GM12878 (cell line): ENCODE results near the gene TMTC1. TPM values are rescaled to one million over a fixed set of nuclear protein-coding genes. Genes with fewer than 3 reads are reported as not detected.

ENCODE experiments used
- ATAC-seq: fragments of 200-7000 bp; cut with Tn5 transposase; 3 replicates; pipeline ENCODE4 v1.9.1; 2020; ENCODE audit warnings: mild to moderate bottlenecking, moderate library complexity
- BruUV-seq: library from RNA; stranded (reverse); fragments of 400-500 nt; replicated peaks from 2 replicates; lab custom pipeline; 2021; lab: Mats Ljungman, UMichigan
- CTCF ChIA-PET: fragments of 300-600 bp; sonication (Branson Sonifier 250); formaldehyde crosslinking; extraction: SDS; loops from one replicate; lab custom pipeline; 2021; ENCODE audit warnings: inconsistent platforms; lab: Yijun Ruan, JAX
- POLR2A ChIA-PET: fragments of 350-600 bp; formaldehyde crosslinking; extraction: SDS; loops from one replicate; lab custom pipeline; 2021; ENCODE audit warnings: inconsistent platforms; lab: Charles Lee
- RAD21 ChIA-PET: fragments of 300-600 bp; sonication (Branson Sonifier 250); formaldehyde crosslinking; loops from one replicate; lab custom pipeline; 2023; ENCODE audit warnings: antibody characterized with exemption; ENCODE audit not compliant: unreplicated experiment; lab: Charles Lee
- SMC1A ChIA-PET: fragments of 300-600 bp; sonication (Branson Sonifier 250); formaldehyde crosslinking; loops from one replicate; lab custom pipeline; 2023; ENCODE audit not compliant: unreplicated experiment, uncharacterized antibody; lab: Charles Lee
- DNase-seq: peaks from one replicate; pipeline ENCODE4 v3.0.0-alpha.2; 2011; ENCODE audit warnings: low read depth, low spot score
- FAIRE-seq: peaks from 3 replicates; lab custom pipeline; 2011; peaks lifted over from hg19 to GRCh38; lab: Jason Lieb, UNC
- H2AFZ ChIP-seq: 2 replicates; pipeline ENCODE4 v1.6.0; 2011; ENCODE audit warnings: low read depth, low read length, control low read depth; ENCODE audit not compliant: control insufficient read depth
- H3K27ac ChIP-seq: 2 replicates; pipeline ENCODE4 v1.5.1; 2011; ENCODE audit warnings: control low read depth; ENCODE audit not compliant: control insufficient read depth, insufficient read depth
- H3K27me3 ChIP-seq, 2 experiments: replicated peaks in 1 of 2; 2 replicates each; pipeline versions ENCODE4 v1.6.0 to v1.6.1; 2011; ENCODE audit warnings: low read length in 1 of 2; ENCODE audit not compliant: control insufficient read depth in 2 of 2, insufficient read depth in 2 of 2
- H3K36me3 ChIP-seq, 2 experiments: 2 replicates each; pipeline ENCODE4 v1.5.1; 2011; ENCODE audit warnings: low read length in 1 of 2; ENCODE audit not compliant: control insufficient read depth in 2 of 2, insufficient read depth in 2 of 2
- H3K4me1 ChIP-seq: 2 replicates; pipeline ENCODE4 v1.6.1; 2011; ENCODE audit warnings: mild to moderate bottlenecking, low read length, moderate library complexity, mixed read lengths; ENCODE audit not compliant: control insufficient read depth, insufficient read depth
- H3K4me2 ChIP-seq: 2 replicates; pipeline ENCODE4 v1.6.0; 2011; ENCODE audit warnings: control low read depth; ENCODE audit not compliant: control insufficient read depth, insufficient read depth
- H3K4me3 ChIP-seq: fragments of 200-600 bp; sonication (generic); 2 replicates; pipeline ENCODE4 v1.5.1; 2016
- H3K79me2 ChIP-seq: 2 replicates; pipeline ENCODE4 v1.6.0; 2011; ENCODE audit warnings: low read length; ENCODE audit not compliant: control insufficient read depth, insufficient read depth
- H3K9ac ChIP-seq: 2 replicates; pipeline ENCODE4 v1.8.0; 2011; ENCODE audit warnings: low read length, control low read depth, mixed read lengths; ENCODE audit not compliant: control insufficient read depth, insufficient read depth
- H3K9me3 ChIP-seq: replicated peaks from 3 replicates; pipeline ENCODE4 v1.5.1; 2011; ENCODE audit warnings: mild to moderate bottlenecking, low read length; ENCODE audit not compliant: control insufficient read depth, insufficient read depth
- H4K20me1 ChIP-seq: 2 replicates; pipeline ENCODE4 v1.6.0; 2011; ENCODE audit not compliant: control insufficient read depth, insufficient read depth
- ATF7 ChIP-seq: fragments of 450-650 bp; IDR thresholded peaks from 2 replicates; pipeline ENCODE4 v1.6.1; 2016; ENCODE audit warnings: low read depth, mild to moderate bottlenecking
- CBX3 ChIP-seq: fragments of 200-600 bp; sonication (generic); IDR thresholded peaks from 2 replicates; pipeline ENCODE4 v1.6.1; 2016; ENCODE audit warnings: low read depth, borderline replicate concordance
- CHD2 ChIP-seq: IDR thresholded peaks from 2 replicates; pipeline ENCODE4 v1.6.1; 2011; ENCODE audit warnings: low read depth, low read length, improper control_type of control experiment, borderline replicate concordance
- MEF2A ChIP-seq: IDR thresholded peaks from 2 replicates; pipeline ENCODE4 v1.6.1; 2011; ENCODE audit warnings: low read depth, mild to moderate bottlenecking, low read length, moderate library complexity; ENCODE audit not compliant: insufficient read depth
- NFYA ChIP-seq: IDR thresholded peaks from 2 replicates; pipeline ENCODE4 v1.6.1; 2011; ENCODE audit warnings: low read depth, mild to moderate bottlenecking, low read length, improper control_type of control experiment, borderline replicate concordance
- NR2F1 ChIP-seq: fragments of 450-650 bp; conservative IDR thresholded peaks from 2 replicates; pipeline ENCODE4 v1.6.1; 2017; ENCODE audit warnings: mild to moderate bottlenecking
- RAD21 ChIP-seq: IDR thresholded peaks from 2 replicates; pipeline ENCODE4 v1.6.1; 2011; ENCODE audit warnings: mild to moderate bottlenecking, low read depth, low read length, moderate library complexity; ENCODE audit not compliant: insufficient read depth
- SMARCA5 ChIP-seq: fragments of 450-650 bp; IDR thresholded peaks from 2 replicates; pipeline ENCODE4 v1.6.1; 2017; ENCODE audit warnings: mild to moderate bottlenecking
- SP1 ChIP-seq: IDR thresholded peaks from one replicate; pipeline ENCODE4 v1.6.1; 2011; ENCODE audit warnings: low read depth, low read length
- SREBF2 ChIP-seq: IDR thresholded peaks from 2 replicates; pipeline ENCODE4 v1.6.1; 2012; ENCODE audit warnings: mild to moderate bottlenecking, low read length
- TBL1XR1 ChIP-seq: IDR thresholded peaks from 2 replicates; pipeline ENCODE4 v1.6.1; 2012; ENCODE audit warnings: low read depth, low read length, improper control_type of control experiment
- ZNF24 ChIP-seq: fragments of 450-650 bp; IDR thresholded peaks from 2 replicates; pipeline ENCODE4 v1.6.1; 2017; ENCODE audit warnings: antibody characterized with exemption, mild to moderate bottlenecking
- WGBS: methylation state at CpG from one replicate; pipeline ENCODE4 v1.1.6; 2016; ENCODE audit warnings: low lambda C conversion rate; ENCODE audit not compliant: insufficient replicate concordance, insufficient coverage; ENCODE audit errors: missing lambda C conversion rate; 5-methylcytosine and 5-hydroxymethylcytosine counted together
- in situ Hi-C: fragments of 300-500 bp; cut with MboI; formaldehyde crosslinking; loops from 9 replicates; pipeline ENCODE4 v1.14.3; 2018; ENCODE audit warnings: mixed read lengths
- intact Hi-C: fragments of 100-400 bp; cut with micrococcal nuclease; formaldehyde crosslinking; loops from one replicate; pipeline ENCODE4 v1.14.2; 2022; ENCODE audit not compliant: unreplicated experiment
- polyA plus RNA-seq, 11 experiments: library from polyadenylated mRNA; depleted of rRNA in 4 of 11; unstranded in 6 of 11; stranded (reverse) in 5 of 11; fragments of >200 nt; fragmentation: Nextera tagmentation in 4 of 11; fragmentation: Illumina TruSeq in 1 of 11; extraction: Ambion mirVana in 4 of 11; extraction: Trizol in 1 of 11; gene quantifications; 1 replicate in 1 of 11; 2 replicates in 10 of 11; pipeline versions ENCODE4 v1.2.1 to v1.2.3, GENCODE V29; 2011 to 2016; ENCODE audit warnings: inconsistent platforms in 2 of 11, missing spikeins in 2 of 11, low read depth in 1 of 11
- total RNA-seq, 4 experiments: library from RNA; depleted of rRNA in 3 of 4; stranded (reverse); fragments of >200 nt in 3 of 4; fragmentation: Illumina TruSeq in 1 of 4; extraction: Trizol in 1 of 4; gene quantifications; 2 replicates each; pipeline versions ENCODE4 v1.2.1 to v1.2.3, GENCODE V29; 2013 to 2021
- TF ChIP-seq, protein P1 (sequence below): fragments of 450-650 bp; IDR thresholded peaks from 2 replicates; pipeline ENCODE4 v1.6.1; 2017; ENCODE audit warnings: mild to moderate bottlenecking
- TF ChIP-seq, protein P2 (sequence below): fragments of 450-650 bp; formaldehyde crosslinking; IDR thresholded peaks from 2 replicates; pipeline ENCODE4 v1.4.0; 2022; ENCODE audit warnings: mild to moderate bottlenecking, moderate library complexity
- TF ChIP-seq, protein P3 (sequence below): fragments of 150-350 bp; IDR thresholded peaks from 2 replicates; pipeline ENCODE4 v1.6.1; 2016; ENCODE audit warnings: low read depth, low read length
- TF ChIP-seq, protein P4 (sequence below): IDR thresholded peaks from 2 replicates; pipeline ENCODE4 v1.6.1; 2011; ENCODE audit warnings: borderline replicate concordance, low read depth, mild to moderate bottlenecking, moderate library complexity, low read length; ENCODE audit not compliant: insufficient read depth, poor library complexity, severe bottlenecking

The TMTC1 gene
- total and polyA plus RNA-seq, 10 of the 15 experiments (the other 5 are each of a cell fraction or from before 2014, with no cell fraction given), result 0.10 to 20.9 (median 0.57) TPM

DNA sequence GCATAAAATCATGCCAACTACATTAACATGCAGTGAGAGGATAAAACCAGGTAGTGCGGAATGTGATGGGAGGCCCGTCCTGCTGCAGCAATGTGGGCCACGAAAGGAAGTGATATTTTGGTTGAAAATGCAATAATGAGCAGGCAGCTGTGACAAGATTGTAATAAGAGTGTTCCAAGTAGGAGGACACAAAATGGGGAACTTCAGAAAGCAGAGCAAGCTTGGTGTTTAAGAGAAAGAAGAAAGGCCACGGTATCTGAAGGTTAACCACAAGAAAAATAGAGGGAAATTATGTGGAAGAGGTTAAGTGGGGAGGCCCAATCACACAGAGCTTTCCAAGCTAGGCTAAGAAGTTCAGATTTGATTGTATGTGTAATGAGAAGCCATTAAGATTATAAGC, 320.5 kb downstream of the TMTC1 start:
- ATAC-seq, result no peak
- CTCF ChIA-PET, result interaction anchor here (1.0 kb wide), 1 partner anchor 33 kb away, joined by 3 read pairs; no protein-coding TSS in a partner anchor
- no peak overlapping the region for H3K27ac ChIP-seq
- TF ChIP-seq TBL1XR1 (no peak), MEF2A (no peak), RAD21 (no peak), SREBF2 (no peak), NFYA (no peak), ATF7 (no peak), SMARCA5 (no peak), CHD2 (no peak), SP1 (no peak), NR2F1 (no peak), ZNF24 (no peak), CBX3 (no peak)
- TF ChIP-seq, protein P1, sequence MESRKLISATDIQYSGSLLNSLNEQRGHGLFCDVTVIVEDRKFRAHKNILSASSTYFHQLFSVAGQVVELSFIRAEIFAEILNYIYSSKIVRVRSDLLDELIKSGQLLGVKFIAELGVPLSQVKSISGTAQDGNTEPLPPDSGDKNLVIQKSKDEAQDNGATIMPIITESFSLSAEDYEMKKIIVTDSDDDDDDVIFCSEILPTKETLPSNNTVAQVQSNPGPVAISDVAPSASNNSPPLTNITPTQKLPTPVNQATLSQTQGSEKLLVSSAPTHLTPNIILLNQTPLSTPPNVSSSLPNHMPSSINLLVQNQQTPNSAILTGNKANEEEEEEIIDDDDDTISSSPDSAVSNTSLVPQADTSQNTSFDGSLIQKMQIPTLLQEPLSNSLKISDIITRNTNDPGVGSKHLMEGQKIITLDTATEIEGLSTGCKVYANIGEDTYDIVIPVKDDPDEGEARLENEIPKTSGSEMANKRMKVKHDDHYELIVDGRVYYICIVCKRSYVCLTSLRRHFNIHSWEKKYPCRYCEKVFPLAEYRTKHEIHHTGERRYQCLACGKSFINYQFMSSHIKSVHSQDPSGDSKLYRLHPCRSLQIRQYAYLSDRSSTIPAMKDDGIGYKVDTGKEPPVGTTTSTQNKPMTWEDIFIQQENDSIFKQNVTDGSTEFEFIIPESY, result no peak
- TF ChIP-seq, protein P2, sequence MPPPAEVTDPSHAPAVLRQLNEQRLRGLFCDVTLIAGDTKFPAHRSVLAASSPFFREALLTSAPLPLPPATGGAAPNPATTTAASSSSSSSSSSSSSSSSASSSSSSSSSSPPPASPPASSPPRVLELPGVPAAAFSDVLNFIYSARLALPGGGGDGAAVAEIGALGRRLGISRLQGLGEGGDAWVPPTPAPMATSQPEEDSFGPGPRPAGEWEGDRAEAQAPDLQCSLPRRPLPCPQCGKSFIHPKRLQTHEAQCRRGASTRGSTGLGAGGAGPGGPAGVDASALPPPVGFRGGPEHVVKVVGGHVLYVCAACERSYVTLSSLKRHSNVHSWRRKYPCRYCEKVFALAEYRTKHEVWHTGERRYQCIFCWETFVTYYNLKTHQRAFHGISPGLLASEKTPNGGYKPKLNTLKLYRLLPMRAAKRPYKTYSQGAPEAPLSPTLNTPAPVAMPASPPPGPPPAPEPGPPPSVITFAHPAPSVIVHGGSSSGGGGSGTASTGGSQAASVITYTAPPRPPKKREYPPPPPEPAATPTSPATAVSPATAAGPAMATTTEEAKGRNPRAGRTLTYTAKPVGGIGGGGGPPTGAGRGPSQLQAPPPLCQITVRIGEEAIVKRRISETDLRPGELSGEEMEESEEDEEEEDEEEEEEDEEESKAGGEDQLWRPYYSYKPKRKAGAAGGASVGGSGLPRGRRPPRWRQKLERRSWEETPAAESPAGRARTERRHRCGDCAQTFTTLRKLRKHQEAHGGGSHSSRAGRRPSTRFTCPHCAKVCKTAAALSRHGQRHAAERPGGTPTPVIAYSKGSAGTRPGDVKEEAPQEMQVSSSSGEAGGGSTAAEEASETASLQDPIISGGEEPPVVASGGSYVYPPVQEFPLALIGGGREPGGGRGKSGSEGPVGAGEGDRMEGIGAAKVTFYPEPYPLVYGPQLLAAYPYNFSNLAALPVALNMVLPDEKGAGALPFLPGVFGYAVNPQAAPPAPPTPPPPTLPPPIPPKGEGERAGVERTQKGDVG, result no peak
- TF ChIP-seq, protein P3, sequence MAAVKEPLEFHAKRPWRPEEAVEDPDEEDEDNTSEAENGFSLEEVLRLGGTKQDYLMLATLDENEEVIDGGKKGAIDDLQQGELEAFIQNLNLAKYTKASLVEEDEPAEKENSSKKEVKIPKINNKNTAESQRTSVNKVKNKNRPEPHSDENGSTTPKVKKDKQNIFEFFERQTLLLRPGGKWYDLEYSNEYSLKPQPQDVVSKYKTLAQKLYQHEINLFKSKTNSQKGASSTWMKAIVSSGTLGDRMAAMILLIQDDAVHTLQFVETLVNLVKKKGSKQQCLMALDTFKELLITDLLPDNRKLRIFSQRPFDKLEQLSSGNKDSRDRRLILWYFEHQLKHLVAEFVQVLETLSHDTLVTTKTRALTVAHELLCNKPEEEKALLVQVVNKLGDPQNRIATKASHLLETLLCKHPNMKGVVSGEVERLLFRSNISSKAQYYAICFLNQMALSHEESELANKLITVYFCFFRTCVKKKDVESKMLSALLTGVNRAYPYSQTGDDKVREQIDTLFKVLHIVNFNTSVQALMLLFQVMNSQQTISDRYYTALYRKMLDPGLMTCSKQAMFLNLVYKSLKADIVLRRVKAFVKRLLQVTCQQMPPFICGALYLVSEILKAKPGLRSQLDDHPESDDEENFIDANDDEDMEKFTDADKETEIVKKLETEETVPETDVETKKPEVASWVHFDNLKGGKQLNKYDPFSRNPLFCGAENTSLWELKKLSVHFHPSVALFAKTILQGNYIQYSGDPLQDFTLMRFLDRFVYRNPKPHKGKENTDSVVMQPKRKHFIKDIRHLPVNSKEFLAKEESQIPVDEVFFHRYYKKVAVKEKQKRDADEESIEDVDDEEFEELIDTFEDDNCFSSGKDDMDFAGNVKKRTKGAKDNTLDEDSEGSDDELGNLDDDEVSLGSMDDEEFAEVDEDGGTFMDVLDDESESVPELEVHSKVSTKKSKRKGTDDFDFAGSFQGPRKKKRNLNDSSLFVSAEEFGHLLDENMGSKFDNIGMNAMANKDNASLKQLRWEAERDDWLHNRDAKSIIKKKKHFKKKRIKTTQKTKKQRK, result no peak
- TF ChIP-seq, protein P4, sequence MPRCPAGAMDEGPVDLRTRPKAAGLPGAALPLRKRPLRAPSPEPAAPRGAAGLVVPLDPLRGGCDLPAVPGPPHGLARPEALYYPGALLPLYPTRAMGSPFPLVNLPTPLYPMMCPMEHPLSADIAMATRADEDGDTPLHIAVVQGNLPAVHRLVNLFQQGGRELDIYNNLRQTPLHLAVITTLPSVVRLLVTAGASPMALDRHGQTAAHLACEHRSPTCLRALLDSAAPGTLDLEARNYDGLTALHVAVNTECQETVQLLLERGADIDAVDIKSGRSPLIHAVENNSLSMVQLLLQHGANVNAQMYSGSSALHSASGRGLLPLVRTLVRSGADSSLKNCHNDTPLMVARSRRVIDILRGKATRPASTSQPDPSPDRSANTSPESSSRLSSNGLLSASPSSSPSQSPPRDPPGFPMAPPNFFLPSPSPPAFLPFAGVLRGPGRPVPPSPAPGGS, result no peak

More for the DNA sequence above, 320.5 kb downstream of the TMTC1 start:
- H3K4me1 ChIP-seq, result no peaks in the 10 kb centered on the region
- FAIRE-seq, result no peak
- WGBS, result 41% methylated on average over 4 of the region's 4 CpGs
- H3K79me2 ChIP-seq, result no peaks in the 10 kb centered on the region
- no peak overlapping the region for H2AFZ ChIP-seq
- DNase-seq, result no peak
- no peaks in the 10 kb centered on the region for H3K36me3 ChIP-seq
- no peak overlapping the region for H3K9ac ChIP-seq
- no peaks in the 10 kb centered on the region for H3K9me3 ChIP-seq
- SMC1A ChIA-PET, result interaction anchor here (0.6 kb wide), 1 partner anchor 1289 kb away, joined by 3 read pairs; no protein-coding TSS in a partner anchor
- H3K4me2 ChIP-seq, result no peak overlapping the region
- in situ Hi-C loops, result no loop called here
- POLR2A ChIA-PET, result no interaction called here
- BruUV-seq, result no TSS peak
- RAD21 ChIA-PET, result no interaction called here
- no peak overlapping the region for H3K4me3 ChIP-seq
- no peaks in the 10 kb centered on the region for H4K20me1 ChIP-seq
- no peaks in the 10 kb centered on the region for H3K27me3 ChIP-seq
- intact Hi-C loops, result no loop called here
